Liver (tissue), 3 donors: ENCODE data around the gene CREB5.

Source experiments
- CTCF ChIP-seq: fragments of 150-350 bp; IDR thresholded peaks from 2 replicates; pipeline ENCODE4 v1.5.1; 2017; ENCODE audit warnings: improper control_type of control experiment, low read depth, low read length; ENCODE audit not compliant: missing input control
- EGR1 ChIP-seq, 2 donors: IDR thresholded peaks; 2 replicates each; pipeline ENCODE4 v1.6.1; 2016 to 2018; ENCODE audit warnings: antibody characterized with exemption in 2 of 2, low read depth in 2 of 2
- GABPA ChIP-seq, 2 donors: IDR thresholded peaks in 1 of 2; conservative IDR thresholded peaks in 1 of 2; 2 replicates each; pipeline ENCODE4 v1.6.1; 2016; ENCODE audit warnings: antibody characterized with exemption in 2 of 2, mild to moderate bottlenecking in 1 of 2, moderate library complexity in 1 of 2
- HNF4A ChIP-seq, 2 donors: conservative IDR thresholded peaks; 2 replicates each; pipeline ENCODE4 v1.6.1; 2016; ENCODE audit warnings: antibody characterized with exemption in 2 of 2, mild to moderate bottlenecking in 2 of 2
- JUND ChIP-seq, 2 donors: IDR thresholded peaks; 2 replicates each; pipeline ENCODE4 v1.6.1; 2016; ENCODE audit warnings: antibody characterized with exemption in 2 of 2
- NR2F2 ChIP-seq: IDR thresholded peaks from 2 replicates; pipeline ENCODE4 v1.6.1; 2016; ENCODE audit warnings: antibody characterized with exemption
- RAD21 ChIP-seq, 2 donors: IDR thresholded peaks; 2 replicates each; pipeline ENCODE4 v1.6.1; 2016; ENCODE audit warnings: antibody characterized with exemption in 2 of 2, mild to moderate bottlenecking in 2 of 2
- REST ChIP-seq: IDR thresholded peaks from 2 replicates; pipeline ENCODE4 v1.6.1; 2016; ENCODE audit warnings: antibody characterized with exemption, mild to moderate bottlenecking
- RXRA ChIP-seq, 2 donors: IDR thresholded peaks; 2 replicates each; pipeline ENCODE4 v1.6.1; 2017 to 2018; ENCODE audit warnings: antibody characterized with exemption in 2 of 2, mild to moderate bottlenecking in 1 of 2
- SP1 ChIP-seq: IDR thresholded peaks from 2 replicates; pipeline ENCODE4 v1.6.1; 2018; ENCODE audit warnings: antibody characterized with exemption, mild to moderate bottlenecking
- TAF1 ChIP-seq: conservative IDR thresholded peaks from 2 replicates; pipeline ENCODE4 v1.6.1; 2016; ENCODE audit warnings: antibody characterized with exemption, mild to moderate bottlenecking
- YY1 ChIP-seq: IDR thresholded peaks from 2 replicates; pipeline ENCODE4 v1.6.1; 2016; ENCODE audit warnings: antibody characterized with exemption, mild to moderate bottlenecking
- TF ChIP-seq, protein P1 (sequence below): IDR thresholded peaks from 2 replicates; pipeline ENCODE4 v1.6.1; 2016; ENCODE audit warnings: antibody characterized with exemption
- TF ChIP-seq, protein P2 (sequence below): IDR thresholded peaks from 2 replicates; pipeline ENCODE4 v1.6.1; 2016; ENCODE audit warnings: antibody characterized with exemption
- donor health status: healthy.
- donor health status: healthy.

- TF ChIP-seq EGR1 (IDR thresholded peaks at IDR 0.05; ENCODE audit: low read depth in 2 of 2) (no peak), CTCF (no peak), GABPA (IDR thresholded peaks at IDR 0.05 in 1 of 2, conservative IDR thresholded peaks at IDR 0.05 in 1 of 2) (no peak), REST (no peak), JUND (IDR thresholded peaks at IDR 0.05) (no peak), HNF4A (conservative IDR thresholded peaks at IDR 0.05) (no peak), TAF1 (no peak), SP1 (no peak), RAD21 (IDR thresholded peaks at IDR 0.05) (no peak), YY1 (no peak), RXRA (IDR thresholded peaks at IDR 0.05) (no peak), NR2F2 (no peak)
- TF ChIP-seq, protein P1, sequence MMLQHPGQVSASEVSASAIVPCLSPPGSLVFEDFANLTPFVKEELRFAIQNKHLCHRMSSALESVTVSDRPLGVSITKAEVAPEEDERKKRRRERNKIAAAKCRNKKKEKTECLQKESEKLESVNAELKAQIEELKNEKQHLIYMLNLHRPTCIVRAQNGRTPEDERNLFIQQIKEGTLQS = no peak
- TF ChIP-seq, protein P2, sequence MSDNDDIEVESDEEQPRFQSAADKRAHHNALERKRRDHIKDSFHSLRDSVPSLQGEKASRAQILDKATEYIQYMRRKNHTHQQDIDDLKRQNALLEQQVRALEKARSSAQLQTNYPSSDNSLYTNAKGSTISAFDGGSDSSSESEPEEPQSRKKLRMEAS = no peak
These were observed 22.2 kb downstream of the CREB5 start for GRCh38 chr7:28434510-28434909.
